IPS-NIHi11 (cell line): Measurements from ENCODE around the gene ERI2.
"Not testable (repeated sequence)": the region's sequence is repeated elsewhere in the genome, so short reads cannot be mapped to it uniquely, and the experiment has no call there.

ENCODE experiments used
- DNase-seq: peaks from one replicate; pipeline ENCODE4 v3.0.0; 2012; ENCODE audit warnings: mixed read lengths, low spot score

Gene ERI2

GRCh38 chr16:20763461-20764232 is 42.6 kb downstream of the ERI2 start, which contains the start of gene ACSM3:
ACSM3 (plus strand) TSS chr16:20764014; CDS start chr16:20770035, 6,021 bp downstream.
- DNase-seq = peak; percentile 80

GRCh38 chr16:20762404-20763123 is 43.7 kb downstream of the ERI2 start:
- no peak for DNase-seq

GRCh38 chr16:20761175-20761574 is 45.1 kb downstream of the ERI2 start:
- no peak for DNase-seq

GRCh38 chr16:20760346-20760745 is 45.9 kb downstream of the ERI2 start:
- no peak for DNase-seq

- DNase-seq = not testable (repeated sequence)
These were observed 50.5 kb downstream of the ERI2 start for GRCh38 chr16:20755799-20756198.

- DNase-seq = no peak
These were observed 51.0 kb downstream of the ERI2 start for GRCh38 chr16:20755238-20755637.

GRCh38 chr16:20753727-20754126 is 52.5 kb downstream of the ERI2 start:
- no peak for DNase-seq

GRCh38 chr16:20750558-20750957 is 55.7 kb downstream of the ERI2 start:
- DNase-seq = no peak

GRCh38 chr16:20749474-20749873 is 56.8 kb downstream of the ERI2 start:
- DNase-seq = no peak

- no peak for DNase-seq
These were observed 59.0 kb downstream of the ERI2 start for GRCh38 chr16:20747030-20747816.

- no peak for DNase-seq
These were observed 59.8 kb downstream of the ERI2 start for GRCh38 chr16:20746461-20746860.
